HepG2 (cell line): ENCODE results near the gene BAZ1A. TPM values are rescaled to one million over a fixed set of nuclear protein-coding genes. Genes with fewer than 3 reads are reported as not detected.

Experiments
- ATF6 ChIP-seq: sonication (generic); formaldehyde crosslinking; conservative IDR thresholded peaks from 2 replicates; pipeline ENCODE4 v1.4.0; 2020; ENCODE audit warnings: missing genetic modification reagents
- BCL3 ChIP-seq: sonication (generic); formaldehyde crosslinking; IDR thresholded peaks from 2 replicates; pipeline ENCODE4 v1.5.1; 2020; ENCODE audit warnings: mild to moderate bottlenecking, missing genetic modification reagents, moderate library complexity
- BCL6 ChIP-seq: IDR thresholded peaks from 2 replicates; pipeline ENCODE4 v1.6.1; 2016; ENCODE audit warnings: missing genetic modification reagents, missing compliant biosample characterization
- BRCA1 ChIP-seq: sonication (generic); formaldehyde crosslinking; IDR thresholded peaks from 2 replicates; pipeline ENCODE4 v1.4.0; 2020; ENCODE audit warnings: missing genetic modification reagents
- BRD4 ChIP-seq: sonication (generic); formaldehyde crosslinking; IDR thresholded peaks from 2 replicates; pipeline ENCODE4 v1.4.0; 2020; ENCODE audit warnings: missing genetic modification reagents
- CBX1 ChIP-seq: IDR thresholded peaks from one replicate; pipeline ENCODE4 v1.6.1; 2016; ENCODE audit warnings: antibody characterized with exemption, low read depth
- DNMT3B ChIP-seq: conservative IDR thresholded peaks from 2 replicates; pipeline ENCODE4 v1.6.1; 2016; ENCODE audit warnings: missing biosample characterization, control low read depth
- DPF2 ChIP-seq: sonication (generic); formaldehyde crosslinking; IDR thresholded peaks from 2 replicates; pipeline ENCODE4 v1.4.0; 2020; ENCODE audit warnings: mild to moderate bottlenecking, low read depth, missing genetic modification reagents, borderline replicate concordance
- FOXA3 ChIP-seq: IDR thresholded peaks from 2 replicates; pipeline ENCODE4 v1.6.1; 2016; ENCODE audit warnings: missing genetic modification reagents, missing compliant biosample characterization
- HDAC2 ChIP-seq: sonication (generic); formaldehyde crosslinking; IDR thresholded peaks from 2 replicates; pipeline ENCODE4 v1.4.0; 2020; ENCODE audit warnings: missing genetic modification reagents
- HIVEP1 ChIP-seq: sonication (generic); formaldehyde crosslinking; IDR thresholded peaks from 2 replicates; pipeline ENCODE4 v1.4.0; 2020; ENCODE audit warnings: mild to moderate bottlenecking, missing genetic modification reagents
- HNRNPH1 ChIP-seq: fragments of 200-400 bp; formaldehyde crosslinking; optimal IDR thresholded peaks from 2 replicates; pipeline ENCODE3; 2017; ENCODE audit warnings: mild to moderate bottlenecking, low read depth, low read length
- IRX3 ChIP-seq: sonication (generic); formaldehyde crosslinking; IDR thresholded peaks from 2 replicates; pipeline ENCODE4 v1.8.1; 2023; ENCODE audit warnings: mild to moderate bottlenecking, low read depth, missing genetic modification reagents, borderline replicate concordance
- JDP2 ChIP-seq: sonication (generic); formaldehyde crosslinking; IDR thresholded peaks from 2 replicates; pipeline ENCODE4 v1.8.1; 2022; ENCODE audit warnings: missing genetic modification reagents, borderline replicate concordance
- MATR3 ChIP-seq: sonication (generic); formaldehyde crosslinking; IDR thresholded peaks from 2 replicates; pipeline ENCODE4 v1.4.0; 2020; ENCODE audit warnings: missing genetic modification reagents
- NAIF1 ChIP-seq: sonication (generic); formaldehyde crosslinking; IDR thresholded peaks from 2 replicates; pipeline ENCODE4 v1.5.0; 2020; ENCODE audit warnings: mild to moderate bottlenecking, missing genetic modification reagents, borderline replicate concordance
- RFX3 ChIP-seq: IDR thresholded peaks from 2 replicates; pipeline ENCODE4 v1.6.1; 2016; ENCODE audit warnings: missing biosample characterization, missing genetic modification reagents
- RFXAP ChIP-seq: sonication (generic); formaldehyde crosslinking; IDR thresholded peaks from 2 replicates; pipeline ENCODE4 v1.4.0; 2020; ENCODE audit warnings: missing genetic modification reagents, borderline replicate concordance
- SIN3B ChIP-seq: fragments of 150-350 bp; IDR thresholded peaks from 2 replicates; pipeline ENCODE4 v1.6.1; 2014; ENCODE audit warnings: low read length
- SP1 ChIP-seq, 2 experiments: fragments of 450-650 bp in 1 of 2; sonication (generic) in 1 of 2; formaldehyde crosslinking in 1 of 2; IDR thresholded peaks; 2 replicates each; pipeline versions ENCODE4 v1.4.0 to v1.6.1; 2016 to 2020; ENCODE audit warnings: missing genetic modification reagents in 1 of 2
- SSRP1 ChIP-seq: IDR thresholded peaks from 2 replicates; pipeline ENCODE4 v1.6.1; 2016; ENCODE audit warnings: control low read depth
- ZC3H13 ChIP-seq: sonication (generic); formaldehyde crosslinking; IDR thresholded peaks from 2 replicates; pipeline ENCODE4 v1.8.1; 2023; ENCODE audit warnings: mild to moderate bottlenecking, missing genetic modification reagents, moderate library complexity
- ZFP36L1 ChIP-seq: sonication (generic); formaldehyde crosslinking; IDR thresholded peaks from 2 replicates; pipeline ENCODE4 v1.8.0; 2022; ENCODE audit warnings: mild to moderate bottlenecking, missing genetic modification reagents, moderate library complexity
- ZNF24 ChIP-seq: fragments of 450-650 bp; IDR thresholded peaks from 2 replicates; pipeline ENCODE4 v1.6.1; 2017; ENCODE audit warnings: antibody characterized with exemption, mild to moderate bottlenecking
- ZNF281 ChIP-seq: sonication (generic); formaldehyde crosslinking; IDR thresholded peaks from 2 replicates; pipeline ENCODE4 v1.4.0; 2020; ENCODE audit warnings: missing genetic modification reagents, borderline replicate concordance
- ZNF749 ChIP-seq: sonication (generic); formaldehyde crosslinking; IDR thresholded peaks from 2 replicates; pipeline ENCODE4 v1.8.0; 2022; ENCODE audit warnings: mild to moderate bottlenecking, missing genetic modification reagents, moderate library complexity, borderline replicate concordance
- polyA plus RNA-seq, 8 experiments: library from polyadenylated mRNA; depleted of rRNA in 3 of 8; stranded (reverse) in 7 of 8; unstranded in 1 of 8; fragments of >200 nt; fragmentation: Illumina TruSeq in 4 of 8; extraction: Trizol in 4 of 8; gene quantifications; 2 replicates each; pipeline versions ENCODE4 v1.2.1 to v1.2.3, GENCODE V29; 2011 to 2016; ENCODE audit warnings: low read depth in 4 of 8, missing spikeins in 1 of 8, mixed read lengths in 1 of 8; ENCODE audit not compliant: insufficient read depth in 1 of 8
- total RNA-seq, 5 experiments: library from RNA; depleted of rRNA; stranded (reverse); fragments of >200 nt; fragmentation: Illumina TruSeq; extraction: Trizol; gene quantifications; 2 replicates each; pipeline ENCODE4 v1.2.3, GENCODE V29; 2016; ENCODE audit warnings: low read depth in 1 of 5

BAZ1A gene
- total and polyA plus RNA-seq, 2 of the 13 experiments (the other 11 are each of a cell fraction or from before 2014, with no cell fraction given), result 20.9 to 56.8 TPM

- TF ChIP-seq ZNF281 (CRISPR knock-in tag), result no peak; the same call in 1 of the 2 replicates
- TF ChIP-seq SIN3B, result no peak
- peak; percentile 61; the same call in 1 of the 2 replicates for TF ChIP-seq ZFP36L1 (CRISPR knock-in tag)
- peak; percentile 26; the same call in 1 of the 2 replicates for TF ChIP-seq BCL6 (CRISPR knock-in tag)
- TF ChIP-seq BRD4 (CRISPR knock-in tag), result no peak
- TF ChIP-seq RFXAP (CRISPR knock-in tag), result no peak
- no peak for TF ChIP-seq BCL3 (CRISPR knock-in tag)
- TF ChIP-seq JDP2, result no peak
- no peak for TF ChIP-seq RFX3 (CRISPR knock-in tag)
- no peak for TF ChIP-seq SP1 (IDR thresholded peaks at IDR 0.05)
- no peak for TF ChIP-seq SP1 (CRISPR knock-in tag; IDR thresholded peaks at IDR 0.05)
- TF ChIP-seq HDAC2, result peak; percentile 21; the same call in 1 of the 2 replicates
- no peak for TF ChIP-seq HNRNPH1
- TF ChIP-seq DNMT3B (CRISPR knock-in tag), result 0 out of 2 replicates have a peak, but pooled peaks have one; percentile 79
- TF ChIP-seq DPF2, result no peak
- peak; percentile 61; the same call in 1 of the 2 replicates for TF ChIP-seq NAIF1 (CRISPR knock-in tag)
- TF ChIP-seq IRX3, result peak; percentile 27; the same call in 1 of the 2 replicates
- TF ChIP-seq BRCA1 (CRISPR knock-in tag), result no peak
- TF ChIP-seq ATF6 (CRISPR knock-in tag), result 0 out of 2 replicates have a peak, but pooled peaks have one; percentile 26
- TF ChIP-seq ZC3H13 (CRISPR knock-in tag), result no peak
- no peak for TF ChIP-seq ZNF749 (CRISPR knock-in tag)
- no peak for TF ChIP-seq ZNF24
- no peak for TF ChIP-seq CBX1
- TF ChIP-seq SSRP1, result peak; percentile 43
- TF ChIP-seq FOXA3 (CRISPR knock-in tag), result no peak
- TF ChIP-seq MATR3, result no peak
- no peak for TF ChIP-seq HIVEP1 (CRISPR knock-in tag)
These were observed 161.4 kb downstream of the BAZ1A start (continued) for GRCh38 chr14:34713681-34714319.
